K562 (cell line): ENCODE data around the gene SLC26A8. TPM values are rescaled to one million over a fixed set of nuclear protein-coding genes. Genes with fewer than 3 reads are reported as not detected.

ENCODE experiments used
- ATAC-seq: fragments of 200-7000 bp; cut with Tn5 transposase; 3 replicates; pipeline ENCODE4 v1.9.1; 2020; ENCODE audit warnings: moderate library complexity
- BruUV-seq: library from RNA; stranded (reverse); fragments of 400-500 nt; replicated peaks from 2 replicates; lab custom pipeline; 2021; lab: Mats Ljungman, UMichigan
- CTCF ChIA-PET: fragments of 300-600 bp; formaldehyde crosslinking; extraction: SDS; loops from one replicate; lab custom pipeline; 2021; ENCODE audit warnings: low intra/inter-chr PET ratio; lab: Yijun Ruan, JAX
- POLR2A ChIA-PET: fragments of 300-600, 350-650 bp; sonication (Branson Sonifier 250); formaldehyde crosslinking; extraction: SDS; loops from one replicate; lab custom pipeline; 2021; ENCODE audit warnings: antibody characterized with exemption, inconsistent platforms; lab: Yijun Ruan, JAX
- DNase-seq, 4 experiments: peaks; one replicate each; pipeline versions ENCODE4 v3.0.0 to v3.0.0-alpha.2; 2011 to 2018; ENCODE audit warnings: low spot score in 3 of 4, mixed read lengths in 3 of 4; ENCODE audit errors: extremely low read depth in 1 of 4
- FAIRE-seq: peaks from 2 replicates; lab custom pipeline; 2011; peaks lifted over from hg19 to GRCh38; lab: Jason Lieb, UNC
- H2AFZ ChIP-seq: 2 replicates; pipeline ENCODE4 v1.6.0; 2011; ENCODE audit warnings: low read depth, low read length, control low read depth, inconsistent platforms
- H3K27ac ChIP-seq: fragments of 200-600 bp; 3 replicates; pipeline ENCODE4 v1.8.0; 2011; ENCODE audit warnings: low read depth, mild to moderate bottlenecking, control low read depth, inconsistent platforms, low read length, moderate library complexity, mixed read lengths; ENCODE audit errors: extremely low read depth
- H3K27me3 ChIP-seq, 2 experiments: fragments of 300-600 bp in 1 of 2; 2 replicates in 1 of 2; 3 replicates in 1 of 2; pipeline versions ENCODE4 v1.6.0 to v1.8.0; 2011; ENCODE audit warnings: inconsistent platforms in 2 of 2, low read length in 2 of 2, mild to moderate bottlenecking in 1 of 2, mixed read lengths in 1 of 2, moderate library complexity in 1 of 2; ENCODE audit not compliant: control insufficient read depth in 2 of 2, insufficient read depth in 2 of 2
- H3K36me3 ChIP-seq: fragments of 300-600 bp; 3 replicates; pipeline ENCODE4 v1.8.0; 2011; ENCODE audit warnings: mild to moderate bottlenecking, low read length, inconsistent platforms; ENCODE audit not compliant: control insufficient read depth, insufficient read depth
- H3K4me1 ChIP-seq, 2 experiments: fragments of 200-600 bp in 1 of 2; replicated peaks in 1 of 2; 2 replicates in 1 of 2; 3 replicates in 1 of 2; pipeline versions ENCODE4 v1.5.1 to v1.8.0; 2011; ENCODE audit warnings: inconsistent platforms in 2 of 2, low read length in 2 of 2, mild to moderate bottlenecking in 1 of 2, mixed read lengths in 1 of 2, moderate library complexity in 1 of 2; ENCODE audit not compliant: control insufficient read depth in 2 of 2, insufficient read depth in 2 of 2
- H3K4me2 ChIP-seq: 2 replicates; pipeline ENCODE4 v1.6.1; 2011; ENCODE audit warnings: low read length, control low read depth, inconsistent platforms, mixed read lengths; ENCODE audit not compliant: insufficient read depth
- H3K4me3 ChIP-seq: fragments of 200-600 bp; sonication (generic), shearing (Covaris generic); 2 replicates; pipeline ENCODE4 v1.5.1; 2016; ENCODE audit warnings: control low read depth, inconsistent platforms
- H3K79me2 ChIP-seq: fragments of 200-600 bp; 3 replicates; pipeline ENCODE4 v1.8.0; 2011; ENCODE audit warnings: low read length, inconsistent platforms; ENCODE audit not compliant: control insufficient read depth, insufficient read depth
- H3K9ac ChIP-seq, 2 experiments: 2 replicates each; pipeline versions ENCODE4 v1.6.0 to v1.6.1; 2011; ENCODE audit warnings: low read depth in 2 of 2, low read length in 2 of 2, control low read depth in 1 of 2, inconsistent platforms in 1 of 2, mild to moderate bottlenecking in 1 of 2, mixed read lengths in 1 of 2; ENCODE audit not compliant: insufficient read depth in 1 of 2
- H3K9me1 ChIP-seq: one replicate; pipeline ENCODE4 v1.6.0; 2011; ENCODE audit warnings: inconsistent platforms, mild to moderate bottlenecking, low read length, moderate library complexity; ENCODE audit not compliant: control insufficient read depth, insufficient read depth
- H3K9me3 ChIP-seq: replicated peaks from 2 replicates; pipeline ENCODE4 v1.5.1; 2011; ENCODE audit warnings: low read depth, low read length, inconsistent platforms; ENCODE audit not compliant: control insufficient read depth, insufficient read depth
- H4K20me1 ChIP-seq: replicated peaks from 2 replicates; pipeline ENCODE4 v1.6.1; 2011; ENCODE audit warnings: low read length, inconsistent platforms, mixed read lengths; ENCODE audit not compliant: control insufficient read depth, insufficient read depth
- ARNT ChIP-seq, 2 experiments: fragments of 450-650 bp; IDR thresholded peaks; 2 replicates each; pipeline ENCODE4 v1.6.1; 2016; ENCODE audit warnings: mild to moderate bottlenecking in 1 of 2
- CREBBP ChIP-seq: IDR thresholded peaks from one replicate; pipeline ENCODE4 v1.6.1; 2012; ENCODE audit warnings: low read depth, mild to moderate bottlenecking, control low read depth, inconsistent platforms, low read length
- CXXC5 ChIP-seq: fragments of 250-450 bp; sonication (Bioruptor Pico); IDR thresholded peaks from 2 replicates; pipeline ENCODE4 v1.8.0; 2022; ENCODE audit warnings: inconsistent platforms, mild to moderate bottlenecking, moderate library complexity
- HCFC1 ChIP-seq: IDR thresholded peaks from 2 replicates; pipeline ENCODE4 v1.6.1; 2012; ENCODE audit warnings: low read depth, low read length, improper control_type of control experiment
- HNRNPLL ChIP-seq: fragments of 200-400 bp; formaldehyde crosslinking; IDR thresholded peaks from 2 replicates; pipeline ENCODE4 v1.6.1; 2017; ENCODE audit warnings: low read length, low read depth, mild to moderate bottlenecking; ENCODE audit not compliant: poor library complexity, severe bottlenecking
- ID3 ChIP-seq, 2 experiments: fragments of 250-450 bp in 1 of 2; fragments of 450-650 bp in 1 of 2; sonication (Bioruptor Pico) in 1 of 2; IDR thresholded peaks; 2 replicates each; pipeline versions ENCODE4 v1.6.1 to v1.8.0; 2016 to 2021; ENCODE audit warnings: mild to moderate bottlenecking in 2 of 2, moderate library complexity in 2 of 2, missing compliant biosample characterization in 1 of 2, missing genetic modification characterization in 1 of 2
- MCM5 ChIP-seq: fragments of 450-650 bp; IDR thresholded peaks from 2 replicates; pipeline ENCODE4 v1.6.1; 2016; ENCODE audit warnings: low read depth
- MYBL2 ChIP-seq, 2 experiments: fragments of 450-650 bp in 1 of 2; sonication (generic) in 1 of 2; formaldehyde crosslinking in 1 of 2; IDR thresholded peaks; 2 replicates each; pipeline versions ENCODE4 v1.6.1 to v1.8.1; 2017 to 2022; ENCODE audit warnings: borderline replicate concordance in 1 of 2, inconsistent platforms in 1 of 2, low read depth in 1 of 2, mild to moderate bottlenecking in 1 of 2, missing genetic modification reagents in 1 of 2, moderate library complexity in 1 of 2
- MYNN ChIP-seq, 2 experiments: sonication (generic); formaldehyde crosslinking in 1 of 2; IDR thresholded peaks; 2 replicates each; pipeline versions ENCODE4 v1.5.0 to v1.6.1; 2016 to 2020; ENCODE audit warnings: antibody characterized with exemption in 1 of 2, missing genetic modification reagents in 1 of 2
- NFXL1 ChIP-seq: fragments of 450-650 bp; formaldehyde crosslinking; IDR thresholded peaks from 2 replicates; pipeline ENCODE4 v1.4.0; 2021; ENCODE audit warnings: mild to moderate bottlenecking
- PHF21A ChIP-seq: fragments of 450-650 bp; IDR thresholded peaks from 2 replicates; pipeline ENCODE4 v1.6.1; 2017; ENCODE audit warnings: low read depth, borderline replicate concordance
- PURB ChIP-seq: sonication (generic); formaldehyde crosslinking; IDR thresholded peaks from 2 replicates; pipeline ENCODE4 v1.9.0; 2021; ENCODE audit warnings: low read depth, mild to moderate bottlenecking, missing genetic modification reagents
- RBBP5 ChIP-seq: fragments of 200-600 bp; sonication (generic); IDR thresholded peaks from 2 replicates; pipeline ENCODE4 v1.6.1; 2012; ENCODE audit warnings: borderline replicate concordance, mild to moderate bottlenecking, low read length, control low read depth, inconsistent platforms; ENCODE audit not compliant: insufficient read depth, poor library complexity, severe bottlenecking
- RBFOX2 ChIP-seq: fragments of 200-400 bp; formaldehyde crosslinking; IDR thresholded peaks from 2 replicates; pipeline ENCODE4 v1.6.1; 2017; ENCODE audit warnings: low read depth, mild to moderate bottlenecking, low read length, moderate library complexity
- RUNX1 ChIP-seq: sonication (generic); IDR thresholded peaks from 2 replicates; pipeline ENCODE4 v1.6.1; 2016; ENCODE audit warnings: antibody characterized with exemption, low read depth
- TAF15 ChIP-seq: fragments of 200-400 bp; formaldehyde crosslinking; IDR thresholded peaks from 2 replicates; pipeline ENCODE4 v1.6.1; 2017; ENCODE audit warnings: mild to moderate bottlenecking, low read depth, low read length, moderate library complexity
- TAF7 ChIP-seq: fragments of 450-650 bp; IDR thresholded peaks from 2 replicates; pipeline ENCODE4 v1.6.1; 2016; ENCODE audit warnings: missing genetic modification characterization, missing compliant biosample characterization
- TGIF2 ChIP-seq: sonication (generic); formaldehyde crosslinking; IDR thresholded peaks from 2 replicates; pipeline ENCODE4 v1.8.1; 2022; ENCODE audit warnings: mild to moderate bottlenecking, missing genetic modification reagents, moderate library complexity
- TRIM24 ChIP-seq, 2 experiments: fragments of 450-650 bp; IDR thresholded peaks; 2 replicates each; pipeline ENCODE4 v1.6.1; 2016
- TSC22D4 ChIP-seq: fragments of 450-650 bp; IDR thresholded peaks from 2 replicates; pipeline ENCODE4 v1.6.1; 2016; ENCODE audit warnings: missing genetic modification characterization, missing biosample characterization, control low read depth
- ZNF217 ChIP-seq: sonication (generic); formaldehyde crosslinking; IDR thresholded peaks from 2 replicates; pipeline ENCODE4 v1.8.0; 2022; ENCODE audit warnings: mild to moderate bottlenecking, missing genetic modification reagents
- ZNF583 ChIP-seq: fragments of 250-450 bp; sonication (Bioruptor Pico); IDR thresholded peaks from 2 replicates; pipeline ENCODE4 v1.4.0; 2020
- WGBS: fragments of 100-300 bp; shearing (Covaris generic); methylation state at CpG from one replicate; pipeline ENCODE4 v1.1.6; 2016; ENCODE audit warnings: low coverage, mixed read lengths; ENCODE audit not compliant: insufficient coverage; ENCODE audit errors: missing lambda C conversion rate; 5-methylcytosine and 5-hydroxymethylcytosine counted together
- in situ Hi-C: fragments of 300-500 bp; cut with MboI; formaldehyde crosslinking; loops from 4 replicates; pipeline ENCODE4 v1.15.0; 2018; ENCODE audit warnings: inconsistent platforms, mixed read lengths
- intact Hi-C: fragments of 100-400 bp; cut with micrococcal nuclease; formaldehyde crosslinking; loops from 2 replicates; pipeline ENCODE4 v1.14.2; 2022
- polyA plus RNA-seq, 8 experiments: library from polyadenylated mRNA; depleted of rRNA in 4 of 8; stranded (reverse) in 5 of 8; unstranded in 3 of 8; fragments of >200 nt; fragmentation: Nextera tagmentation in 2 of 8; fragmentation: Illumina TruSeq in 1 of 8; extraction: Ambion mirVana in 2 of 8; extraction: Trizol in 1 of 8; gene quantifications; 2 replicates each; pipeline versions ENCODE4 v1.2.1 to v1.2.3, GENCODE V29; 2011 to 2014; ENCODE audit warnings: inconsistent platforms in 1 of 8, missing spikeins in 1 of 8
- total RNA-seq, 7 experiments: library from RNA; depleted of rRNA in 6 of 7; stranded (reverse); fragments of >200 nt in 6 of 7; fragmentation: Illumina TruSeq in 2 of 7; extraction: Trizol in 2 of 7; gene quantifications; 2 replicates each; pipeline versions ENCODE4 v1.2.1 to v1.2.3, GENCODE V29; 2011 to 2021; ENCODE audit warnings: low replicate concordance in 1 of 7
- TF ChIP-seq, protein P1 (sequence below): fragments of 450-650 bp; formaldehyde crosslinking; IDR thresholded peaks from 2 replicates; pipeline ENCODE4 v1.4.0; 2022; ENCODE audit warnings: mild to moderate bottlenecking, moderate library complexity

The SLC26A8 gene
- total and polyA plus RNA-seq, 9 of the 15 experiments (the other 6 are each of a cell fraction or from before 2014, with no cell fraction given) = not detected

GRCh38 chr6:35973670-35974222 is 50.7 kb downstream of the SLC26A8 start:
- intact Hi-C loops = no loop called here
- Histone ChIP-seq H3K4me1 (peaks cover 8 to 11% of the 10 kb centered on the region in 2 experiments), H3K79me2 (no peaks in the 10 kb centered on the region), H3K4me2 (peak overlapping the region; percentile 33; the same call in 1 of the 2 replicates), H3K27me3 (no peaks in the 10 kb centered on the region), H3K9me3 (no peaks in the 10 kb centered on the region), H3K27ac (peak overlapping the region; percentile 47; the same call in 1 of the 3 replicates), H3K36me3 (no peaks in the 10 kb centered on the region), H3K9ac (peak overlapping the region in 1 of 2 experiments; percentile 38; a peak in 1 of 4 replicates), H3K9me1 (no peaks in the 10 kb centered on the region), H4K20me1 (no peaks in the 10 kb centered on the region), H2AFZ (peak overlapping the region; percentile 88), H3K4me3 (no peak overlapping the region)
- WGBS = 16% methylated on average over 9 of the region's 9 CpGs
- in situ Hi-C loops = no loop called here
- ChIA-PET POLR2A (interaction anchor here (0.7 to 1.1 kb wide), 5 partner anchors 9 to 20 kb away, joined by 3 to 5 read pairs (median 3); no protein-coding TSS in a partner anchor), CTCF (no interaction called here)
- peak; percentile 81 for FAIRE-seq
- BruUV-seq = no TSS peak
- peak; percentile 81 for ATAC-seq
- peak; percentile 63 to 76 (median 70) for DNase-seq
- TF ChIP-seq CREBBP (no peak), MYBL2 (IDR thresholded peaks at IDR 0.05; ENCODE audit: low read depth) (no peak), MYBL2 (CRISPR knock-in tag; IDR thresholded peaks at IDR 0.05; ENCODE audit: borderline replicate concordance) (no peak), RUNX1 (no peak), TAF7 (tag) (no peak), MCM5 (no peak), HNRNPLL (no peak), MYNN (IDR thresholded peaks at IDR 0.05) (no peak), MYNN (CRISPR knock-in tag; IDR thresholded peaks at IDR 0.05) (no peak), NFXL1 (CRISPR knock-in tag) (no peak), ZNF583 (no peak), PHF21A (no peak), ID3 (CRISPR knock-in tag; IDR thresholded peaks at IDR 0.05) (no peak), ID3 (tag; IDR thresholded peaks at IDR 0.05) (peak; percentile 54; the same call in 1 of the 2 replicates), PURB (CRISPR knock-in tag) (no peak), RBBP5 (no peak), TGIF2 (CRISPR knock-in tag) (no peak), TRIM24 (IDR thresholded peaks at IDR 0.05) (no peak), TSC22D4 (tag) (no peak), RBFOX2 (no peak), ARNT (IDR thresholded peaks at IDR 0.05) (0 out of 4 replicates have a peak, but pooled peaks of 1 of the 2 experiments have one; percentile 39), ZNF217 (CRISPR knock-in tag) (no peak), CXXC5 (CRISPR knock-in tag) (0 out of 2 replicates have a peak, but pooled peaks have one; percentile 28), HCFC1 (no peak), TAF15 (no peak)
- TF ChIP-seq, protein P1, sequence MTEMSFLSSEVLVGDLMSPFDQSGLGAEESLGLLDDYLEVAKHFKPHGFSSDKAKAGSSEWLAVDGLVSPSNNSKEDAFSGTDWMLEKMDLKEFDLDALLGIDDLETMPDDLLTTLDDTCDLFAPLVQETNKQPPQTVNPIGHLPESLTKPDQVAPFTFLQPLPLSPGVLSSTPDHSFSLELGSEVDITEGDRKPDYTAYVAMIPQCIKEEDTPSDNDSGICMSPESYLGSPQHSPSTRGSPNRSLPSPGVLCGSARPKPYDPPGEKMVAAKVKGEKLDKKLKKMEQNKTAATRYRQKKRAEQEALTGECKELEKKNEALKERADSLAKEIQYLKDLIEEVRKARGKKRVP (CRISPR knock-in tag) = no peak
